HG02884 (cell line): ENCODE results near the gene RPGR.

Experiments
- ATAC-seq: cut with Tn5 transposase; IDR thresholded peaks from one replicate; pipeline ENCODE4 v1.9.1; 2021; ENCODE audit warnings: mild to moderate bottlenecking, moderate library complexity; ENCODE audit not compliant: unreplicated experiment

Gene RPGR, protein sequence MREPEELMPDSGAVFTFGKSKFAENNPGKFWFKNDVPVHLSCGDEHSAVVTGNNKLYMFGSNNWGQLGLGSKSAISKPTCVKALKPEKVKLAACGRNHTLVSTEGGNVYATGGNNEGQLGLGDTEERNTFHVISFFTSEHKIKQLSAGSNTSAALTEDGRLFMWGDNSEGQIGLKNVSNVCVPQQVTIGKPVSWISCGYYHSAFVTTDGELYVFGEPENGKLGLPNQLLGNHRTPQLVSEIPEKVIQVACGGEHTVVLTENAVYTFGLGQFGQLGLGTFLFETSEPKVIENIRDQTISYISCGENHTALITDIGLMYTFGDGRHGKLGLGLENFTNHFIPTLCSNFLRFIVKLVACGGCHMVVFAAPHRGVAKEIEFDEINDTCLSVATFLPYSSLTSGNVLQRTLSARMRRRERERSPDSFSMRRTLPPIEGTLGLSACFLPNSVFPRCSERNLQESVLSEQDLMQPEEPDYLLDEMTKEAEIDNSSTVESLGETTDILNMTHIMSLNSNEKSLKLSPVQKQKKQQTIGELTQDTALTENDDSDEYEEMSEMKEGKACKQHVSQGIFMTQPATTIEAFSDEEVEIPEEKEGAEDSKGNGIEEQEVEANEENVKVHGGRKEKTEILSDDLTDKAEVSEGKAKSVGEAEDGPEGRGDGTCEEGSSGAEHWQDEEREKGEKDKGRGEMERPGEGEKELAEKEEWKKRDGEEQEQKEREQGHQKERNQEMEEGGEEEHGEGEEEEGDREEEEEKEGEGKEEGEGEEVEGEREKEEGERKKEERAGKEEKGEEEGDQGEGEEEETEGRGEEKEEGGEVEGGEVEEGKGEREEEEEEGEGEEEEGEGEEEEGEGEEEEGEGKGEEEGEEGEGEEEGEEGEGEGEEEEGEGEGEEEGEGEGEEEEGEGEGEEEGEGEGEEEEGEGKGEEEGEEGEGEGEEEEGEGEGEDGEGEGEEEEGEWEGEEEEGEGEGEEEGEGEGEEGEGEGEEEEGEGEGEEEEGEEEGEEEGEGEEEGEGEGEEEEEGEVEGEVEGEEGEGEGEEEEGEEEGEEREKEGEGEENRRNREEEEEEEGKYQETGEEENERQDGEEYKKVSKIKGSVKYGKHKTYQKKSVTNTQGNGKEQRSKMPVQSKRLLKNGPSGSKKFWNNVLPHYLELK

DNA sequence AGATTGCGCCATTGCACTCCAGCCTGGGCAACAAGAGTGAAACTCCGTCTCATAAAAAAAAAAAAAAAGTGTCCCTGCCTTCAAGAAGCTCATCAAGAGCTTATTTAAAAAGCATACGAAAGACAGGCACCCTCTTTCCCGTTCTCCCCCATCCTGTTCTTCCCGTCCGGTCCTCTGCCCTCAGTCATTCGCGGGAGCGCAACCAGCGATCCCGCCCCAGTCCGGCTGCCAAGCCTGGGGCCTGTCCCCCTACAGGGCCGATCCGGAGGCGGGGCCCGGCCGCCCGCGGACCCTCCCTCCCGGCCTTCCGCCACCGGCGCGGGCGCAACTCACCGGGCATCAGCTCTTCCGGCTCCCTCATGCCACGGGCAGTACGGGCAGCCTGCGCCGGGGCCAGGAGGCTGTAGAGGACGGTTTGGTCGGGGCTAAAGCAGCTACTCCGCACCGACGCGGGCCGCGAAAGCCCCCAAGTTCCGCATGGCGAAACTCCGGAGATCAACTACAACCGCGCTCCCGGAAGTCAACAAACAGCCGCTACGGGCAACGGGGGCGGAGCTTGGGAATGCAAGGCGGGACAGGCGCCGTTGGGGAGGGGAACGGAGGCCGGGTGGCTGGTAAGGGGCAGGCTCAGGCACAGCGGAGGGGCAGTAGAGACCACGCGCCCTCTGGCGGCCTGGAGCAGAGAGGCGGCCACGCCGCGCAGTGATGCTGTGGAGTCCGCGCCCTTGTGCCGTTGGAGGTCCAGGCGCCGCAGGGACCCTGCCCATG is at the start of gene RPGR:
Gene RPGR, minus strand, starts transcription at position 503 of the 768 bp plus-strand sequence. Its CDS starts 142 bp downstream, at position 361.
- ATAC-seq: peak; percentile 96

DNA sequence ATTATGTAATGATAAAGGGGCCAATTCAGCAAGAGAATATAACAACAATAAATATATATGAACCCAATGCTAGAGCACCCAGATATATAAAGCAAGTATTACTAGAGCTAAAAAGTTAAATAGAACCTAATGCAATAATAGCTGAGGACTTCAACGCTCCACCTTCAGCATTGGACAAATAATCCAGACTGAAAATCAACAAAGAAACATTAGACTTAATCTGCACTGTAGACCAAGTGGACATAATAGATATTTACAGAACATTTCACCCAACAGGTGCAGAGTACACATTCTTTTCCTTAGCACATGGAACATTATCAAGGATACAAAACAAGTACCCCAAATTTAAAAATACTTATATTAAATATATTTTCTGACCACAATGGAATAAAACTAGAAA is 49.4 kb upstream of the RPGR start:
- no peak for ATAC-seq

DNA sequence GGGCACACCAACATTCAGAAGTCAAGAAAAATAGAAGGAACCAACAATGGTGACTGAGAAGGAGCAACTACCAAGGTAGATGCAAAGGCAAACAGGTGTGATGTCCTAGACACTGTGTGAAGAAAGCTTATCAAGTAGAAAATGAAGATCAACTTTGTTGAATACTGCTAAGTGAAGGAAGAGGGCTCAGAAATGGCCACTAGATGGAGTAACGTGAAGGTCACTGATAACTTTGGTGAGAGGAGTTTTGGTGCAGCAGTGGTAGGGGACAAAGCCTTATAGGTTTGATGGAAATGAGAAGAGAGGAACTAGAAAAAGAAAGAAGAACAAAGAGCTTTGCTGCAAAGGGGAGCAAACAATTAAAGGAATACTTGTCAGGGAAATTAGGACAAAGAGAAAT is 48.6 kb upstream of the RPGR start:
- no peak for ATAC-seq

DNA sequence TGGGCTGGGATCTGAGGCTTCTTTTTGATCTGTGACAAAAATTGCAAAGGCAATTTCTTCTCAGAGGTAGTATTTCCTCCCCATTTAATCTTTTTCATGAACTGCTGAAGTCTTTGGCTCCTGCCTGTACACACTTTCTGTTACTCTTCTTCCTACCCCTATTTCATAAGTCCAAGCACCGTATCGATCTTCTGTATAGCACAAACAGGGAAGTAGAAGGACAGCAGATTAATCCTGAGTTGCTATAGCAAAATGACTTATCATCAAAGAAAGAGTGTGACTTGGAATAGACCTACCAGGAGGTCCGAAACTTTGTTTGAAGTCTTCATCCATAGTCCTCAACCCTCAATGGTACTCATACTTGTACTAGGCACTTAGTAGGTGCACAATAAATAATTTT is 47.1 kb upstream of the RPGR start:
- no peak for ATAC-seq

DNA sequence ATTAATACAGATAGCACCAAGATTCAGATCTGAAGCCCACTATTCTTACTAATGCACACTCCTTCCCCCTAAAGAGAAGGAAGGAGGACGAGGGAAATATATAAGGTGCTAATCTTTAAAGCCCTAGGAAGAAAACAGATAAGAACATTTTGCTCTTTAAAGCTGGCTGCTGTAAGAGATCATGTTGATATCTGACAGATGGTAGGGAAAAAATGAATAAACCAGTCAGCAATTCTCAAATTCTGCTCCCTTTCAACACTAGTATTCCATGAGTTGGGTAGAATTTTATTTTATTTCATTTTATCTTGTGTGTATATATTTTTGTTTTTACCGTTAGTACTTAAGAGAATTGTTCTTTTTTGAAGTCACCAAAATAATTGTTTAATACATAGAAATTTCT is 44.3 kb upstream of the RPGR start:
- ATAC-seq: no peak

DNA sequence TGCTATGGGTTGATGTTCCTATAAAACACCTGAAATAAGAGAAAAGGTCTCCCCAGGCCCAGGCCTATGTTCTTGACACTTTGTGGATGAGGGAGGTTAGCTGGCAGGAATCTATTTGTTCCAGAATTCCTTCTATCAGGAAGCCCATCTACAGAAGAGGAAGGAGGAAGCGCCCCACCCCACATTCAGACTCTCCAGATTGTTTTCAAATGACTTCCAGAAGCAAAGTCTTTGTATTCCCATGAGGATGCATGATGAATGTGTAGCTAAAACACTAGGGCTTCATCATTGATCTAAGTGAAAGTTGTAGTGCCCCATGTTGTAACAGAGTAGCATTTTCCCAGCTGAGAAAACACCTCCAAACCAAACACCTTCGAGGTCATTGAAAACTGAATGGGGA is 41.5 kb upstream of the RPGR start:
- ATAC-seq: no peak

DNA sequence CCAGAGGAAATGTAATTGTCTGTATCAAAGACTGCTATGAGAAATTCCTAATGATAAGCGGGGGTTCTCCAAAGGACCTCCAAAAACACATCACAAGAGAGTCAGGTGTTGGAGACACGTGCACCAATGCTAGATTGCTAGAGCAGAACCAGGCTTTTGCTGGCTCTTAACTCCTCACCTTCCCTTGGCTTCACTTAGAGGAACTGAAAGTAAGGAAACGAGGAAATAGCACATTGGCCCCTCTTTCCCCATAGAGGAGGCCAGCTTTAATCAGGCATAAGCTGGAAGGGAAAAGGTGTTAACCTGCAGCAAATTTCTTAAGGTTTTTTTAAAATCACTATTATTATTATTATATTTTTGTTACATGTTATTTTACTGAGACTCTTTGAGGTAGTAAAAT is 38.6 kb upstream of the RPGR start:
- no peak for ATAC-seq

DNA sequence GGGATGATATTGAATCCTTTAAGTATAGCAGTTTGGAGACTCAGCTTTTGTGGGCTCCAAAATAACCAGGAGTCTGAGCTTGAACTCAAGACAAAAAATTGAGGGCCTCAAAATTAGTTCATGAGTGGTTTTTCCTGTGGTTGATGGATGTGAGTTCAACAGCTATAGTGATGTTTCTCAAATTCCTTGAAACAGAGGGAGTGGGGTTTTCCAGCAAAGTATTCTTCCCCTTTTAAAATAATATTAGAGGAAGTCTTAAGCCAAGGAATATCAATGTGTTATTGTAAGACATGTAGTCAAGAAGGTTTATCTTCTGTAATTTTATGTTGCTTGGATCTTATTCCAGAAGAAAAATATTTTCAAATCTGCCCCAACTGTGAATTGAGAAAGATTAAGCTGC is 35.7 kb upstream of the RPGR start:
- ATAC-seq: no peak

DNA sequence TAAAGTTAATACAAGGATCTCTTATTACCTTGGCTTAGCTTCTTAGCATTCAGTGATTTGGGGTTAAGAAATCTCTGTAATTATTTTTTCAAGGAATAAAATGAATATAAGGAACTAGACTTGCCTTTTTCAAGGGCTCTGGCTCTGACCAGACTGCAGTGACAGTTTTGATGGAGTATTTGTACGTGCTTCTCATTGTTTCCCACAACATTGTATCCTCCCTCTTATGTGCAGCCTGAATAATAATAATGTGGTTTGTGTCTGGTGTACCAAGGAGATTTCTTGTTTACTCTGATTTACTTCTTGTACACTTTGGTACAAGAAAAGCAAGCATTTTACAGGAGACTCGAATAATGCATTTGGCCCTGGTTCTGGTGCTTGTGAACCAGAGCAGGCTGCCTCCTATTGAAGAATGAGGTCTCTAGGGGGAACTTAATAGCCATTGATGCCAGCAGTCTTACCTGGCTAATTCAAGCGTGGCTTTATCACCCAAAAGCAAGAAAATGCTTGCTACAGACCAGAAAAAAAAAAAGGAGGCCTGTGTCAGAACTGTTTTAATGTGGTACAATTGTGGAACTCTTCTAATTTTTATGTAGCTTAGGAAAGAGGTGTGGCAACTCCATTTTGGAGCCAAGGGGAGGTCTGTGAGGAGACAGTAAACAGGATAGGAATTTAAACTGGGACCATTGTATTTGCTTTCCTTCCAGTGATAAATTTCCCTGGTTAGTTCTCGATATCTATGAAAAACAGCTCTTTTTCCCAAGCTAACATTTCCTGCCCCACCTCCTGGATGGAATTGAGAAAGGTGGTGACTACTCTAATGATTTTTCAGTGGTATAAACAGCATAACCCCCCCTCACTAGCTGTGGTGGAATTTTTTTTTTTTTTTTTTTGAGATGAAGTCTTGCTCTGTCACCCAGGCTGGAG is 30.7 kb upstream of the RPGR start:
- ATAC-seq: no peak

DNA sequence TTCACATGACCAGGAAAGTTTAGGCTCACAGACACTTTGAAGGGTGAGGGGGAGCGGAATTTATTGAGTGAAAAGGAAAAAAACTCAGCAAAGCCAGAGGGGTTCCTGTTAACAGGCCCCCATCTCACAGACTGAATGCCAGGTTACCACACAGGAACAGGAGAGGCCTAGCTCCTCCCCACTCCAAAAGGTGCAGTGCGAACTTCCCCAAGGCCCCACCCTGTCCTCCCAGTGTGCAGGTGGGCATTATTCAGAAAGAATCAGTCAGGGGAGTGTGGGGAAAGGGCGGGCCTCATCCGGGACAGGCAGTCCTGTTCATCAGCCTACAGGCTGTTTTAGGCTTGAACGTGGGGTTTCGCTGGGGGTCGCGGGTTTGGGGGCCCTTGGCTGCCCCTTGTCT is 29.1 kb upstream of the RPGR start:
- ATAC-seq: no peak

DNA sequence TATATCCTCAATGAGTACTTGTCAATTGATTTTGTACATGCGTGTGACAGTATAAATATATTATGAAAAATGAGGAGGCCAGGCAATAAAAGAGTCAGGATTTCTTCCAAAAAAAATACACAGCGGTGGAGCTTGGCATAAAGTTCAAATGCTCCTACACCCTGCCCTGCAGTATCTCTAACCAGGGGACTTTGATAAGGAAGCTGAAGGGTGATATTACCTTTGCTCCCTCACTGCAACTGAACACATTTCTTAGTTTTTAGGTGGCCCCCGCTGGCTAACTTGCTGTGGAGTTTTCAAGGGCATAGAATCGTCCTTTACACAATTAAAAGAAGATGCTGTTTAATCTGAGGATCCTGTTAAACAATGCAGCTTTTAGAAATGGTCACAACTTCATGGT is 25.1 kb upstream of the RPGR start, which contains the start of gene OTC:
Gene OTC, plus strand, starts transcription at position 243 of the 400 bp plus-strand sequence. Its CDS starts 93 bp downstream, at position 336.
- ATAC-seq: no peak

DNA sequence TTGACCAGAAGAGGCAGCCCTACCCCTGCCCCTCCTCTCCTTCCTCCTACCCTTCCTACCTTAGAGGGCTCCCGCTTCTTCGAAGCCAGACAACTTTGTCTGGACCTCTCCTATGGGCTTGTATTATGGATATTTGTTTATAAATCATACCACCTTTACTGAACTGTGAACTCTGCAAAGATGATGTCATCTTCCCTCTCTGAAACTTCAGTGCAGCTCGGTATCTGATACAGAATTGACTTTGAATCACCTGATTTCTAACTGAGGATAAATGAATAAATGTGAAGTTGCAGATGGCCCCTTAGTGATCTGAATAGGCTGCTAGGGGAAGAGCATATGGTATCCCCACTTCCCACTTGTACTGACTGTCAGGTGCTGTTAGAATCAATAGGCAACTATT is 24.0 kb upstream of the RPGR start:
- no peak for ATAC-seq

DNA sequence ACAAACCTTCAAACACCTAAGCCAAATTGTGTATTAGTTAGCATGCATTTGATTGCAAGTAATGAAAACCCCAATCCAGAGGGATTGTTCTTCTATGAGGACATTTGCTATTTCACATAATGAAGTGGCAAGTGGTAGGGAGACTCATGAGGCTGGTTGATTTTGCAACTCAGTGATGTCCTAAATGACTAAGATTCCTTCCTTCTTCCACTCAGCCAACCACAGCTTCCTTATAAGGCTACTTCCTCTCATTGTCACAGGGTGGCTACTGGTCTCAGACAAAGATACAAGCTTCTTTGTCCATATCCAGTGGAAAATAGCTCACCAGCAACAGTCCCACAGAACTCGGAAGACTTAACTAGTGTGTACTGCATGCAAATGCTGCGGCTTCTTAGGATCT is 19.8 kb upstream of the RPGR start:
- ATAC-seq: peak; percentile 99

DNA sequence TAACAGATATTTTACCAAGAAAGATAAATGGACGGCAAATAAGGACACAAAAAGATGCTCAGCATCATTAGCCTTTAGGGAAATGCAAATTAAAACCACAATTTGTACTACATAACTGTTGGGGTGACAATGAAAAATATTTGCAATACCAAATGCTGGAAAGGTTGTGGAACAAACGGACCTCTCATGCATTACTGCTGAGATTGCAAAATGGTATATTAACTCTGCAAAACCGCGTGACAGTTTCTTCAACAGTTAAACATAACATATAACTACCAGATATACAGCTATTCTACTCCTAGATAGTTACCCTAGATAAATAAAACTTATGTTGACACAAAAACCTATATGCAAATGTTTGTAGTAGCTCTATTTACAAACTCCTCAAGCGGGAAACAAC is 18.8 kb upstream of the RPGR start:
- ATAC-seq: no peak

DNA sequence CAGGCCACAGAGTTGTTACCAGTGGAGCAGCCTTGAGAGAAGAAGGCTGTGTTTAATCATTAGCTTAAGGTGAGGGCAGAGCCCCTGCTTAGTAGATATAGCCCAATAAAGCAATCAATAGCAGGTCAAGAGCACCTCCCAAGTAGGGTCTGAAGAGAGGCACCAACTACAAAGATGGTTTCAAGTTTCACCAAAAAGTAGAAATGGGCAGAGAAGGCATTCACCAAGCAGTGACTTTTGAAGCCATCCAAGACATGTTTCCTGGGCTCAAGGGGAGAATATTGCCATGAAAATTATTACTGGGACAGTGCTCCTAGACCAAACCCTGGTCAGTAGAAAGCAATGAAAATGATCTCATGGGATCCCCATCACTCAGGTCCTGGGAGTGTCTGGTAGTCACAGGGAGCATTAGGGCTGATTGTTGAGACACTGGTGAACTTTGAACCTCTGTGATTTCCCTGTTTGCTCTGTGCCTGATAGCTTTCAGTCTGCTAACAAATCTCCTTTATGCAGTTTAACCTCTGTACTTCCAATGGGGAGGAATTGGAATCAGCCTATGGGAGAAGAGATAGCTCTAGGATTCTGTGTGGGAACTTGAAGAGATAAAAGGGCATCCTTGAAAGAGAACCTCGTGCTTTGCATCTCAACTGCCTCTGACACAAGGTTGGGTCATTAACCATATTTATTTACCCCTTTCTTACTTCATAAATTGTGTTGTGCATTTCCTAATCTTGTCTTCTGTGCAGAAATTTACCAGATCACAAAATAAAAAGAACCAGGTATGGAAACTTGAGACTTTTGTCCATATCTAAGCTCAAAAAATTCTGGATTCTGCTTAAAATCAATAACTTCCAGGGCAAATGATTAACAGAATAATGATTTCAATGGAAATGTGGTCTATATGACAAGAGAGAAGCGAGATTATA is 15.8 kb upstream of the RPGR start:
- ATAC-seq: no peak

DNA sequence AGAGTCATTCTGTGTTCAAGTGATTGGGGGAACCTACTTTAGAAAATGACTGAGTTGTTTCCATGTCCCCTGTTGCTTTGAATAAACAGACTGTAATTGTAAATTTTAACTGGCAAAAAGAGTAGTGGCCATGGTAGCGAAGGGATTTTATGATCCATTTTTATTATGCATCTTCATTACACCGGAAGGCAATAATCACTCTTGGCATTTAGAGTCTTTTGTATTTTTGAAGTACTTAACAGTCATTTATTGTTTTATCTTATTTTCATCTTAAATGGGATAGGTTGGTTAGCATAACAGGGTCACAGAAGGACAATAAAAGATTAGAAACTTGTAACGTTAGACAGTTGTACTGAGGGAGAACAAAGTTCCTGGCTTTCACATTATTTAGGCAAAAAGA is 14.1 kb upstream of the RPGR start:
- no peak for ATAC-seq

DNA sequence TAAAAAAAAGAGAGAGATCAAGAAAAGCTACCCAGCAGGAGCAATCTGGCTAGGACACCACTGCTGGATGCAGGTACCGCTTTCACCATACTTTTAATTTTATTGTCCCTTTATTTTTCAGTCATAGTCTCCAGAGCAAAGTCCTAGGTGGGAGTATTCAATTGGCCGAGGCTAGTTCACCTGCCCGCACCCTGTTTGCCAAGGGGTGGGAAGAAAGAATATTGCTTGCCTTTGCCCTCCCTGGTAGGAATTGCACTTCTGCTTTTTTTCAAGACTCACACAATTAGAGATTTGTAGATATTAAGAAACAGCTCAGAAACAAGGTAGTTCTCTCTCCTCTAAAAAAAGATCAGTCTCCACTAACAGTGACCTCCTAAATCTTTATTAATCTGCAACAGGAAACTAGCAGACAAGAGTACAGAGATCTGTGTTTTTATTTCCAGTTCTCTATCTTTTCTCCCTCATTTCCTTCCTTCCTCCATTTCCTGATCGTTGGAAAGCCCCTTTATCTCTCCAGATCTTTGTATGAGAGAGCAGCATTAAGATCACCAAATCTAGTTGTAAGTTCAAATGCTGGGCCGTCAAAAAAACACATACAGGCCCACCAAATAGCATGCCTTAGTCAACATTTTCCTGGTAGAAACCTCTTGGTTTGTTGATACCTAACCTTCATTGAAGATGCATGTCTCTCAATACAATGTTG is 9.4 kb upstream of the RPGR start:
- no peak for ATAC-seq

DNA sequence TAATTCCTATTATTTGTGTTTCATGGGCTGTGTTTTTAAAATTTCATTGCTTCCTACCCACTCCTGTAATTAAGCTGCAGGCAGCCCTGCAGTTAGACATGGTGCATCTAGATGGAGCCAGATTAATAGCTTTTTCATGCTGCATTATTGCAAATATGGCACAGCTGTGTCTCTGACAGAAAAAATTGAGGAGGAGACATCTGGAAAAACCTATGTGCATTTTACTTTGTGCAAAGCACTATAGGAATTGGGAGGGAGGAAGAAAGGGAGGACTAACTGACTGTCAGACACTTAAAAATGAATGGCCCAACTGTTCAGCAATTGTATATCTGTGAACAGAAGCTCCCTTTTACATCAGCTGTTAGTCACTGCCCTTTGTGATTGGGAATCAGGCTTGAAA is 8.1 kb upstream of the RPGR start:
- no peak for ATAC-seq
